DMS153 treated with DMSO at 0.1 percent for 48 hours (cell line): ENCODE results near the gene ZIC3.
"Not testable (repeated sequence)": the region's sequence is repeated elsewhere in the genome, so short reads cannot be mapped to it uniquely, and the experiment has no call there.

ENCODE experiments used
- DNase-seq: peaks from one replicate; lab custom pipeline; 2025; ENCODE audit not compliant: unreplicated experiment; lab: John Stamatoyannopoulos, UW

Gene ZIC3

GRCh38 chrX:137565921-137566745 is at the start of gene ZIC3:
ZIC3 (plus strand) TSS chrX:137566127; CDS start chrX:137566692, 565 bp downstream.
- DNase-seq = peak; percentile 82

- DNase-seq = no peak
These were observed 46.5 kb upstream of the ZIC3 start for GRCh38 chrX:137519459-137519858.

GRCh38 chrX:137545711-137546651 is 19.9 kb upstream of the ZIC3 start:
- no peak for DNase-seq

- DNase-seq = no peak
These were observed 18.6 kb upstream of the ZIC3 start for GRCh38 chrX:137547291-137547690.

- DNase-seq = no peak
These were observed 17.7 kb upstream of the ZIC3 start for GRCh38 chrX:137548261-137548660.

GRCh38 chrX:137549073-137549472 is 16.9 kb upstream of the ZIC3 start:
- no peak for DNase-seq

- no peak for DNase-seq
These were observed 15.9 kb upstream of the ZIC3 start for GRCh38 chrX:137549851-137550664.

- no peak for DNase-seq
These were observed 15.2 kb upstream of the ZIC3 start for GRCh38 chrX:137550665-137551261.

- not testable (repeated sequence) for DNase-seq
These were observed 13.8 kb upstream of the ZIC3 start for GRCh38 chrX:137552098-137552497.

GRCh38 chrX:137562096-137562495 is 3.8 kb upstream of the ZIC3 start:
- no peak for DNase-seq

GRCh38 chrX:137563681-137564651 is 2.0 kb upstream of the ZIC3 start:
- no peak for DNase-seq

GRCh38 chrX:137565318-137565904 is 516 bp upstream of the ZIC3 start:
- no peak for DNase-seq

- DNase-seq = no peak
These were observed 1.1 kb downstream of the ZIC3 start for GRCh38 chrX:137566746-137567679.

- no peak for DNase-seq
These were observed 1.8 kb downstream of the ZIC3 start for GRCh38 chrX:137567682-137568232.

GRCh38 chrX:137568741-137569469 is 3.0 kb downstream of the ZIC3 start:
- peak; percentile 28 for DNase-seq

- no peak for DNase-seq
These were observed 3.6 kb downstream of the ZIC3 start for GRCh38 chrX:137569470-137569891.
